ENCODE results near the gene NTRK3. TPM values are rescaled to one million over a fixed set of nuclear protein-coding genes. Genes with fewer than 3 reads are reported as not detected.
"Not testable (repeated sequence)": the region's sequence is repeated elsewhere in the genome, so short reads cannot be mapped to it uniquely, and the experiment has no call there.

The NTRK3 gene
- polyA plus RNA-seq, 1 experiment = 0.21 TPM

GRCh38 chr15:88035381-88035780 is 221.2 kb downstream of the NTRK3 start:
- peaks cover 6% of the 10 kb centered on the region for H3K9me3 ChIP-seq (ENCODE audit: control insufficient read depth, insufficient read depth, low read length)
- CTCF ChIA-PET = no interaction called here
- no peak for DNase-seq (ENCODE audit: low read depth, low spot score)
- no peak overlapping the region for H3K4me3 ChIP-seq (ENCODE audit: low read depth, low read length)
- no peak overlapping the region for H3K27ac ChIP-seq (ENCODE audit: low read depth, low read length)
- TF ChIP-seq, protein P1, sequence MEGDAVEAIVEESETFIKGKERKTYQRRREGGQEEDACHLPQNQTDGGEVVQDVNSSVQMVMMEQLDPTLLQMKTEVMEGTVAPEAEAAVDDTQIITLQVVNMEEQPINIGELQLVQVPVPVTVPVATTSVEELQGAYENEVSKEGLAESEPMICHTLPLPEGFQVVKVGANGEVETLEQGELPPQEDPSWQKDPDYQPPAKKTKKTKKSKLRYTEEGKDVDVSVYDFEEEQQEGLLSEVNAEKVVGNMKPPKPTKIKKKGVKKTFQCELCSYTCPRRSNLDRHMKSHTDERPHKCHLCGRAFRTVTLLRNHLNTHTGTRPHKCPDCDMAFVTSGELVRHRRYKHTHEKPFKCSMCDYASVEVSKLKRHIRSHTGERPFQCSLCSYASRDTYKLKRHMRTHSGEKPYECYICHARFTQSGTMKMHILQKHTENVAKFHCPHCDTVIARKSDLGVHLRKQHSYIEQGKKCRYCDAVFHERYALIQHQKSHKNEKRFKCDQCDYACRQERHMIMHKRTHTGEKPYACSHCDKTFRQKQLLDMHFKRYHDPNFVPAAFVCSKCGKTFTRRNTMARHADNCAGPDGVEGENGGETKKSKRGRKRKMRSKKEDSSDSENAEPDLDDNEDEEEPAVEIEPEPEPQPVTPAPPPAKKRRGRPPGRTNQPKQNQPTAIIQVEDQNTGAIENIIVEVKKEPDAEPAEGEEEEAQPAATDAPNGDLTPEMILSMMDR (IDR thresholded peaks at IDR 0.05; ENCODE audit: low read depth, low read length) = no peak
- no peaks in the 10 kb centered on the region for H3K27me3 ChIP-seq (ENCODE audit: control insufficient read depth, insufficient read depth, low read length)
- POLR2A ChIA-PET = no interaction called here

DNA sequence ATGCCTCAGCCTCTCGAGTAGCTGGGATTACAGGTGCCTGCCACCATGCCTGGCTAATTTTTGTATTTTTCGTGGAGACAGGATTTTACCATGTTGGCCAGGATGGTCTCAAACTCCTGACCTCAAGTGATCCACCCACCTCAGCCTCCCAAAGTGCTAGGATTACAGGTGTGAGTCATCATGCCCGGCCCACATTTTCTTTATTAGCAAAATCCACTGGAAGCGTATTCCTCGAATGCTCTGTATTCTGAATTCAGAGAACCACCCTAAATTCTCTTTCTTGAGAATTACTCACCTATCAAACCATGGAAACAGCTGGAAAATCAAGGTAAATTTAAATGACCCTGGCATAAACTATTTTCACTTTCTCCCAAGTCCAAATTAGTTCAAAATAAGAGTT is 223.1 kb downstream of the NTRK3 start:
- POLR2A ChIA-PET; H3K9me3 ChIP-seq (ENCODE audit: control insufficient read depth, insufficient read depth, low read length); H3K4me3 ChIP-seq (ENCODE audit: low read depth, low read length); H3K27me3 ChIP-seq (ENCODE audit: control insufficient read depth, insufficient read depth, low read length); H3K27ac ChIP-seq (ENCODE audit: low read depth, low read length); CTCF ChIA-PET; DNase-seq (ENCODE audit: low read depth, low spot score): not testable (repeated sequence)

DNA sequence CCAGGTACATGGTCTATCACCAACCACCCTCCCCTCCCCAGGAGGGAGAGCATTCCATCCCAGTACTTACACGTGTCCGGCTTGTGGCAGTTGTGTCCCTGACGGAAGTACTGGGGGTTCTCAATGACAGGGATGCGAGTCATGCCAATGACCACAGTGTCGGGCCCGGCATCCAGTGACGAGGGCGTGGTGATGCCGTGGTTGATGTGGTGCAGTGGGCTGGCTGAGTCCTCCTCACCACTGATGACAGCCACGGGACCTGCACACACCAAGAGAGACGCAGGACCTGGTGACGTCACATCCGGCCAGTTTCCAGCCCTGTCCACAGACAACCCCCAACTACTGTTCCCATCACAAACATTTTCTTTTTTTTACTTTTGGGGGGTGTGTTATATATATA is 223.8 kb downstream of the NTRK3 start:
- CTCF ChIA-PET = no interaction called here
- POLR2A ChIA-PET = no interaction called here
- Histone ChIP-seq H3K27me3 (ENCODE audit: control insufficient read depth, insufficient read depth, low read length) (no peaks in the 10 kb centered on the region), H3K9me3 (ENCODE audit: control insufficient read depth, insufficient read depth, low read length) (peaks cover 6% of the 10 kb centered on the region), H3K4me3 (ENCODE audit: low read depth, low read length) (no peak overlapping the region), H3K27ac (ENCODE audit: low read depth, low read length) (no peak overlapping the region)
- TF ChIP-seq, protein P1 (IDR thresholded peaks at IDR 0.05; ENCODE audit: low read depth, low read length) = no peak
- DNase-seq (ENCODE audit: low read depth, low spot score) = no peak

DNA sequence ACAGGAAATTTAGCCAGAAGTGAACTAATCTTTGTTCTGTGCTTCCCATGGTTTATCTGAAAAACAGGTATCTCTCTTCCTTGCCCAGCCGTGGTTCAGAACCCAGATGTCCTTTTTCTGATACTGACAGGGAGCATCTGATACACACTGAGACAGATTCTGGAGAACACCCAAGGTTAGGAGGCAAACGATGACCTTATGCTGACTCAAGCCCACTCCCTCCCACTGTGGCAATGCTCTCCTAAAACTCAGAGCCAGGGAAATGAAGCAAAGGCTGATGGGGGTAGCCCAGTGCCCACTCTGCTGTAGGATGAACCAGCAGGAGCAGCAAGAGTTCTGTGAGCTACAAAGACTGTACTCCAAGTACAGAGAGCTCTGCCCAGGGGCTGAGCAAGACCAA is 225.1 kb downstream of the NTRK3 start:
- TF ChIP-seq, protein P1 (IDR thresholded peaks at IDR 0.05; ENCODE audit: low read depth, low read length) = no peak
- DNase-seq (ENCODE audit: low read depth, low spot score) = no peak
- Histone ChIP-seq H3K27ac (ENCODE audit: low read depth, low read length) (no peak overlapping the region), H3K4me3 (ENCODE audit: low read depth, low read length) (no peak overlapping the region), H3K9me3 (ENCODE audit: control insufficient read depth, insufficient read depth, low read length) (peaks cover 9% of the 10 kb centered on the region), H3K27me3 (ENCODE audit: control insufficient read depth, insufficient read depth, low read length) (no peaks in the 10 kb centered on the region)
- CTCF ChIA-PET = no interaction called here
- POLR2A ChIA-PET = no interaction called here

GRCh38 chr15:88029696-88030095 is 226.8 kb downstream of the NTRK3 start:
- peaks cover 9% of the 10 kb centered on the region for H3K9me3 ChIP-seq (ENCODE audit: control insufficient read depth, insufficient read depth, low read length)
- H3K4me3 ChIP-seq (ENCODE audit: low read depth, low read length) = no peak overlapping the region
- no peaks in the 10 kb centered on the region for H3K27me3 ChIP-seq (ENCODE audit: control insufficient read depth, insufficient read depth, low read length)
- TF ChIP-seq, protein P1 (IDR thresholded peaks at IDR 0.05; ENCODE audit: low read depth, low read length) = no peak
- no peak overlapping the region for H3K27ac ChIP-seq (ENCODE audit: low read depth, low read length)
- ChIA-PET POLR2A (no interaction called here), CTCF (no interaction called here)
- DNase-seq (ENCODE audit: low read depth, low spot score) = no peak

DNA sequence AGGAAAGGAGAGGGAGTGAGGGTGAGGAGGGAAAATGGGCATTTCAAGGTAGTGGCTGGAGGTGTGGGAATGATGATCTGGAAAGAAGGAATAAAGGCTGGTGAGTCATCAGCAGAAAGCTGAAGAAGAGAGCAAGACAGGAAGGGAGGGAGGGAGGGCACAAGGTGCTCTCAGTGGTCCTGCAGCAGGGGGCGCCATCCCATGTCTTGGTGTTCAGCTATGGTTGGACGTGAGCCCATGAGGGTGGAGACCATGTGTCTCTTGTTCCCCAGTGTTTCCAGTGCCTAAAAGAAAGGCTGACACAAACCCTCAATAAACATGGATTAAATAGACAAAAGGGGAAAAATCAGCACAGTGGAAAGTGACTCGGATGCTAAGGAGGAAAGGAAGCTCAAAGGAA is 228.5 kb downstream of the NTRK3 start:
- no peak for DNase-seq (ENCODE audit: low read depth, low spot score)
- CTCF ChIA-PET = interaction anchor here (0.7 kb wide), 1 partner anchor 48 kb away, joined by 5 read pairs; no protein-coding TSS in a partner anchor
- Histone ChIP-seq H3K4me3 (ENCODE audit: low read depth, low read length) (no peak overlapping the region), H3K9me3 (ENCODE audit: control insufficient read depth, insufficient read depth, low read length) (peaks cover 9% of the 10 kb centered on the region), H3K27ac (ENCODE audit: low read depth, low read length) (no peak overlapping the region), H3K27me3 (ENCODE audit: control insufficient read depth, insufficient read depth, low read length) (no peaks in the 10 kb centered on the region)
- TF ChIP-seq, protein P1 (IDR thresholded peaks at IDR 0.05; ENCODE audit: low read depth, low read length) = no peak
- POLR2A ChIA-PET = no interaction called here

Data from AG04450 (cell line).